Kidney capillary endothelial cell (primary cell): Measurements from ENCODE around the gene UNC13C.
"Not testable (repeated sequence)": the region's sequence is repeated elsewhere in the genome, so short reads cannot be mapped to it uniquely, and the experiment has no call there.

Source experiments
- DNase-seq: peaks from one replicate; pipeline ENCODE4 v3.0.0-alpha.2; 2018; ENCODE audit warnings: low spot score

UNC13C gene

DNA sequence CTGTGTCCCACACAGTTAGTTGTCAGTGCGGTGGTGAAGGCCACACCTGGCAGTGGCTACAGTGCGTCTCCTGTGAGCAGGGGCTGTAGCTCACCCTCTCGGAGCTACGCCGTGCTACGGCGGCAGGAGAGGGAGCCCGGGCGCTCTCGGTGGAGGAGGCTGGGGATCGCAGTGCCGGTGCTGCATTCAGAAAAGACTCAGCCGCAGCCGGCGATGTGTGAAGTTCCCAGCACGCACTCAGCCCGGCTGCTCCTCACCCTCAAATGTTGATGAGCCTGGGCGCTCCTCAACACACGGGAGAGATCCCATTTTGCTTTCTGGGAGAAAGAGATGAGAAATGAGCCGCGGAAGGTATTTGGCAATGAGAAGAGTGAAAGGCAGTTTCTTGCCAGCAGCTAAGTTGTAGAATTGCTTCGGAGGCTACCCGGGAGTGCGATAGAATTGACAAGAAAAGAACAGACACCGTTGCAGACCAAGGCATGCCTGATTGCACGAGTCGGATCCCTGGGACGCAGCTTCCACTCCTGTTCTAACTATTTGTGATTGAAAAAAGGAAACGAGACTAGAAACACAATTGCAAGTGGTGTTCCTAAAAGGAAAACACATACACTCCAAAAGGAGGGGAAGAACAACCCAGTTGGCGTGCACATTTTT, at the start of gene UNC13C:
TSS of gene UNC13C (plus strand) at position 189 of the 654 bp plus-strand sequence. CDS start 34,463 bp downstream, outside the sequence.
- DNase-seq, result no peak

DNA sequence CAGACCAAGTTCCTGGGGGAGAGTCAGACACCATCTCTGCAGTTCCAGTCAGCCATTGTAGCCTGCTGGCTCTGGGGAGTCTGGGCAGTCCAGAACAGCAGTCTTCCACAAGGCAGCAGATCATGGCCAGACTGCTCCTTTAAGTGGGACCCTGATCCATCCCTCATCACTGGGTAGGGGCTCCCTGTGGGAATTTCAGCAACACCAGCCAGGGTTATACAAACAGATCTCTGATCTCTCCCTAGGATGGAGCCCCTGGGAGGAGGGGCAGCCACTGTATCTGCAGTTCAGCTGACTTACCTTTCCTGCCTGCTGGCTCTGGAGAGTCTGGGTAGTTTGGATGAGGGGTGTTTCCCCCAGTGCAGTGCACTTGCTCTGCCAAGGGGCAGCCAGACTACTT, 42.1 kb upstream of the UNC13C start:
- no peak for DNase-seq

DNA sequence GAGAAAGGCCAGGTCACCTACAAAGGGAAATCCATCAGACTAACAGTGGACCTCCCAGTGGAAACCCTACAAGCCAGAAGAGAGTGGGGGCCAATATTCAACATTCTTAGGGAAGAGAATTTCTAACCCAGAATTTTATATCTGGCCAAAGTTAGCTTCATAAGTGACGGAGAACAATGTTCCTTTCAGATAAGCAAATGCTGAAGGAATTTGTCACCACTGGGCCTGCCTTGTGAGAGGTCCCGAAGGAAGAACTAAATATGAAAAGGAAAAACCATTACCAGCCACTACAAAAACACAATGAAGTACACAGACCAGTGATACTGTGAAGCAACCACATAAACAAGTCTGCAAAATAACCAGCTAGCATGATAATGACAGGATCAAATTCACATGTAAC, 40.6 kb upstream of the UNC13C start:
- not testable (repeated sequence) for DNase-seq

DNA sequence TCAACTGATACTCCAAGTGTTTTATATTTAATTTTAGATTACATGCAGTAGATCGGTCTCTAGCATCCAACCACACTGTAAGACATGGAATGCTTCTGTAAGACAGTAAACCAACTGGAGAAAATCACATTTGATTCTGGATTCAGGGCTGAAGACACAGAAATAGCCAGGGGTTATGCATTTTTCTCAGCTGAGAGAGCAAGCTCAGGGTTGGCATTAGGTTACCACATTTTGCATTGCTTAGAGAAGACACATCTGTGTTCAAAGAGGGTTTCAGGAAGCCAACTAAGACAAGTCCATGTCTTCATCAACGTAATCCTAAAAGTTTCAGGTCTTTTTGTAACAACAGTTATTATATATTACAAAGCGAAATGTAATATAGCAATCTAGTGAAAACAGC, 27.7 kb upstream of the UNC13C start:
- DNase-seq, result no peak

DNA sequence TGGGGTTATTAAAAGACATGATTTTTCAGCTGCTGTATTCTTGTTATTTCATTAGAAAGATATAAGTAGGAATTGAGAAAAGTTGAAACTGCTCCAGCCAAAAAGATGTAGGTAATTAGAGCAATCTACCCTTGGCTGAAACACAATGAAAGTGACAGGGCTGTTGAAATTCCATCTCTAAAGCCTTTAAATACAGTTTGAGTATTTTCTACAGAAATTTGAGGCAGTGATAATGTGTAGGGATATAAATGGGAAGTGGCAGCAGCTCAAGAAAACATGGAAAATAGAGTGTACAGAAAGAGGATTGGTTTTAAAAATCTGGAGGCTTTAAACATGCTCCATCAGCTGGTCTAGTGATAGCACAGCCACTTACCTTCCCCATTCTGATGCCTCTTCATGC, 22.8 kb upstream of the UNC13C start:
- DNase-seq, result no peak

DNA sequence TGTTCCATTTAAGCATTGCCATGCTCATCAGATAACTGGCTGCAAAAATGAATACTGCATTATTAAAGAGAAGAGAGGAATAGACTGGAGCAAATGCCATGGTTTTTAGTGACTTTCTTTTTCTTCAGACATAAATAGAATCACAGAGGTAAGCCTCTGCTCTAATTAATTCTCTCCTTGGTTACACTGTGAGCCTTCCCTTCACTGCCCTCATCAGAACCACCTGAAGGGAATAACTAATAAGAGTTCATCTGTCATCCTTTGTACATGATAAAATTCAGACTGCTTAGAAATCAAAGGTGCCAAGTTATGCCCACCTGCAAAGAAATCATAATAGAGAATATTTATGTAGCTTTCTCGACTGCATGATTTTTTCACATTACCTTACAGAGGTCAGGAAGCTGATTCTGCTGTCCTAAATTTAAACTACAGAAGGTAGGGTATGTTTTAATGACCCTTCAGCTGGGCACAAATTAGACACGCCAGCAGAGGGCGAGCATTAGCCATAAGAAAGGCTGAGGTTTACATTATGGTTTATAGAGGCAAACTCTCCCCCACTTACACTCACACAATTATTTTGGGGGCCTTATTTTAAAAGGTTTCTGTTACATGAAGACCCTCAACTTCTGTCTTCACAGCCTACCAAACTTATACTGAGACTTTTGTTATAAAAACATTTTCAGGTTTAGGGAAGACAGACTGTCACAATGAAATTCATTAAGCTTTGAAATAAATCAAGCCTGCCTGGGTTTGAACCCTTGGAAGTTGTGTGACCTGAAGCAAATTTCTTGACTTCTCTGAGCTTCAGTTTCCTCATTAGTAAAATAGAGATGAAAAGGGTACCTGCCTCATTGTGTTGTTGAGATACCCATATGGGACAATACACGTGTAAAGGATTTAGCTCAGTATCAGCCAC, 15.3 kb upstream of the UNC13C start:
- no peak for DNase-seq

DNA sequence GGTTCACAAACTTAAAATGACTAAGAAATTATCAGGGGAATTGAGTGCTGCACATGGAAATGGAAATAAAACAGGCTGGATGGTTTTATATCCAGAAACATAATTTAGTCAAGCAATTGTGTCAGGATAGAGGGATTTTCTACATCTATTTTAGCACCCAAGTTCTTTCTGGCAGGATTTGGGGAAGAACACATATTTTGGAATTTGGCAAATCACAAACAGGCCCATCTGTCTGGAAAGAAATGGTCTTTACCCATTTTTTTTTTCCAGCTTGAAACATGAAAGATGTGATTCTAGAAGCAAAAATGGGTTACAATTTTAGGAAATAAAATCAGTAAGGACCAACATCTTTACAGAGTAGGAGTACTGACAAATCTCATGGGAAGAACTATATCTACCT, 14.4 kb upstream of the UNC13C start:
- DNase-seq, result no peak

DNA sequence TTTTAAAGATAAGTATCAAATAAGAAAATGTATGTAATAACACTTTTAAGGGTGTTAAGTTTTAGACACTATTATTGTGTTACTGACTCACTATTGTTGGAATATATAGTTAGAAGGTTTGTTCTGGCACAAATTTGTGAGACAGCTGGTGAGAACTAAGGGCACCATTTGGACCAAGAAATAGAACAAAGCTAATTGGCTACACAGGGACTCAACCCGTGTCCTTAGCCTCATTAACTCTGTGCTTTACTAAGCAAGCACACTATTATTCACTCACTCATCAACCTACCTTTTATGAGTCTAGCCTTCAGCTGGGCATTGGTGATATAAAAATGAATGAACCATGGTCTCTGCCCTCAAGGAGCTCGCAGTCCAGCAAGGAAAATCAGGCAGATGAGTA, 4.1 kb upstream of the UNC13C start:
- DNase-seq, result no peak

DNA sequence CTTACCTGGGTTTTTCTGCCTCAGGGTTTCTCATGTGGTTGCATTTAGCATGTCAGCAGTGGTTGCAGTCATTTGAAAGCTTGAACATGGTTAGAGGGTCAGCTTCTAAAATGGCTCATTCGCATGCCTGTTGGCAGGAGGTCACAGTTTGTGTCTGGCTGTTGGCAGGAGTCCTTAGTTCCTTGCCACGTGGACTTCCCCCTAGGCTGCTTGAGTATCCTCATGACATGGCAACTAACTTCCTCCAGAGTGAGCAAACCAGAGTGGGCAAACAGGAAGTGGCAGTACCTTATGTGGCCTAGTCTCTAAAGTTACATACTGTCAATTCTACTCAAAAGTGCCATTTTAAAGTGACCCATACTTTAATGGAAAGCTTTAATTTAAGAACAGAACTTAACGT, 3.4 kb upstream of the UNC13C start:
- DNase-seq, result no peak

DNA sequence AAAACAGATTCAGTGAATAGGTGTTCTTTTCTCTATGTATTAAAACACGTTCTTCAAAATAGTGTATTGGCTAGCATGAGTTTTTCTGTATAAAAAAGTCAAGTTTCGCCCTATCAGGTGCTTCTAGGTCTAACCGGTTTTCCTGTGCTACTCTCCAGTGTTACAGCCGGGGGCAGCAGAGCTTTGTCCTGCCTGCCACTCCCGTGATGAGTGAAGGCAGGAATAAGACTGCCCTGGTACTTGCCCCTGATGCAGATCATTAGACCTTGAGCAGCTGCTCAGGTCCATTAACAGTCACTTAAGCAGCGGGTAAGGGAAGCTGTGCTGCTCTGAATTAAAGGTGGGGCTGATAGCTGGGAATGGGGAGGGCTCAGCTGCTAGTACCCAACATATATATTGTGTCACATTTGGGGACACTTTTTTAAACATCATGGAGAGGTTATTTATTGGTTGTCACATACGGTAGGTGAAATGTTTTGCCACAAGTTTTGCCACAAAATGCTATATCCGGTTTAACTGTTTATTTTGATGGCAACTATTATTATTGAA, 1.3 kb upstream of the UNC13C start:
- no peak for DNase-seq

DNA sequence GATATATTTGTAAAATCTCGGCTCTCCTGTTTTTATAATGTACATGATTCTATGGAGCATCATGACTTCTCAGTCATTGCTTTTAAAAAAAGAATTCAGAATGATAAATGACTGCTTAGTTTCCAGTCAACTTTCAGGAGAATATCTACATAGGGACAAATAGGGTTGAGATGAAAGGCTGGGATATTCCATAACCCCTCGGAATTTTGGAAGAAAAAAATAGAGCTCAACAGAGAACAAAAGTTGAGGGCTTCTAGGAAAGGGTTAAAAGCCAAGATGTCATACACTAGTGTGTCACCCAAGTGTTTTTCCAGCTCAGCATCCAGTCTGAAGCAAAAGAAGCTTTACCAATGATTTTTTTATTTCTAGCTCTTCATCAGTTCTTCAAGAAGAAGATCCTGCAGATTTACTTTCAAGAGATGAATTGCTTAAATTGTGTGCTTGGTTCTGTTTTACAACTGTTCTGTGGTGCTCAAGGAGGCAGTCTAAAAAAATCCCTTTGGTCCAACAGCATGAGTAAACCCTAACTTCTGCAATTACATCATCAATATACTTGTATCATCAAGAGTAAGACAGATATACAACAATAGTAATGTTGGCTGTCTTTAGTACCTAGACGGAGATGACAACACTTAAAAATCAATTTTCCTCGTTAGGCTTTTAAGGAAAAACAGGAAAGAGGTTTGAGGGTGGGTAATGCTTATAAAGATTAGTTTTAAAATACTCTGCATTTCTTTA, 979 bp downstream of the UNC13C start:
- DNase-seq, result no peak

DNA sequence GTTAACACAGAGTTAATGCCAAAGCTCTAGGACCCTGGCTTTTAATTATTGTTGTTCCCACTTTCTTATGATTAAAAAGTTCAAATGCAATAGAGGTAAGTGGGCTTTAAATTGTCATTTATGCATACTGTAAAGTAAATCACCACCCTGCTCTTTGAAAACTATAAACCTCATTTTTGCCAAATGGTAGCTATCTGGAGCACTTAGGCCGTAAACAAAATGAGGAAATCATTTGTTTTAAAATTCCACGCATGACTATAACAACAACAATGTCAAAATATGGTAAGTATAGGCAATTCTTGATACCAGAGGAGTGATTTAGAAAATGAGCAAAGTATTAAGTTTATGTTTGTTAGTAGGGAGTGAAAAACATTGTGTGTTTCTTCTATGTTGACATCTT, 1.8 kb downstream of the UNC13C start:
- no peak for DNase-seq

DNA sequence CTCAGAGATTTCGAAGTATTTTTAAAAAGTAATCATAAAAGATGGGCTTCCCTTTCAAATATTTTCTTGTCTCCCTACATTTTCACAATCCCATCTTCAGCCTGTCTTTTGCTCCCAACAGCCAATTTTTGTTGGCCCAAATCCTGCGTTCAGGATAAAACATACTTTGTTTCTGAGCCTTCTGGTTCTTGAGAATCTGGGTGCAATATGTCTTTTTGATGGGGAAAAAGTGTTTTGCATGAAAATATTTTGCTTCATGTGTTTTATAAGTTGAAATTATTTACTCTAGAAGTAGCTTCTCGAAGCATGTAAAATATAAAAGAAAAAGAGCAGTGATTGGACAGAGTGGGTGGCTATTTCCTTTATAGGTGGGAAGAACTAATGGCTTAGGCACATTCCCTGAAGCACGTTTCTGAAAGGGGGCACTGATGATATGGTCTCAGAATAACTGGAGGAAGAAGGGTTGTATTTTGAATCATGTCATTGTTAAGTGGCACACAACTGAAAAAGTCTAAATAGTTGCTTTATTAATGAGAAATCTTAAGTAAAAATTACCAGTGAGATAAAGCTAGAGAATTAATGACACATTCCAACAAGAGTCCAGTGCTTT, 3.9 kb downstream of the UNC13C start:
- no peak for DNase-seq

DNA sequence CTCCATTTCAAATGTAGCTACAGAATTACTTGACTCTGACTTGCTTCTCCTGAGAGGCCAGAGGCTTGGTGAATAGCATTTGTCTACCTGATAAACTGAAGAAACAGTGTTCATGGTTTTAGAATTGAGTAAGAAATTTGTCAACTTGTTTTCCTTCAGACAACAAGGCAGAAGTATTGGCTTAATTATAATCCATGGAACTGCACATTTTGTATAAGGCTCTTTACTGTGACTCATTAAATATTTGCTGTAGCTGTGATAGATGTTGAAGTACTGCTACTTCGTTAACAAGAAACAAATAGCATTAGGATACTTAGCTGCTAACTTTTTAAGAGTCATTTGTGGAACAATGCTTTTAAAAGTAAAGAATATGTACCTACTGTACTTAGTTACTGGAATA, 4.6 kb downstream of the UNC13C start:
- DNase-seq, result no peak

DNA sequence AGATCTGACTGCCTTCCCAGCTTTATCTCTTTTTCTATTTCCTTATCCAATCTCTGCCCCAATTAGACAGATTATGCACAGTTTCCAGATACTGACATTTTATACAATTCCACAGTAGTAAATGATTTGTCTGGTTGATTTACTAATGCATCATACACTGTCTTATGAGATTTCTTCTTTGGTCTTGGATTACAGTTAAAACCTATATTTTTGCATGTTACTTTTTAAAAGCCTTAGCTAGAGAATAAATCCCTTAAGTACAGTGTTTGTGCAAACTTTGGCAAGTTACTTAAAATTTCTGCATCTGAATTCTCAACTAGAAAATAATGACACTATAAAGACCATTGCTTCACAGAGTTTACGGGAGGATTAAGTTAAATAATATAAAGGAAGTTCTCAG, 6.0 kb downstream of the UNC13C start:
- DNase-seq, result no peak

DNA sequence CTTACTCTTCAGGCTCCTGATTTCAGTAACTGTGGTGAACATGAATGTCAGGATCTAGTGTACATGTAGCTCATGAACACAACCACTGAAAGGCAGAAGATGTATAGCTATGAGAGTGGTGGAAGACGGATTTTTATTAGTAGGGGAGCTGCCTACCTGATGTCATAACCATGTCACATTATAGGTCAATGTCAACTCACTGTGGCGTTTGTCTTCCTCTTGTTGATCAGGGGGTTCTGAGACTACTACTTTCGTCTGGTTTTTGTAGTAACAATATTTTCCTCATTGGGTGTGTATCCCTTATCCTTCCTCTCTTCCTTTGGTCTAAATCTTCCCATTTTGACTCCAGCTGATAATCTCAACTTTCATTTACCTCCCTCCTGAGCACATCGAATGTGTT, 7.3 kb downstream of the UNC13C start:
- DNase-seq, result no peak

DNA sequence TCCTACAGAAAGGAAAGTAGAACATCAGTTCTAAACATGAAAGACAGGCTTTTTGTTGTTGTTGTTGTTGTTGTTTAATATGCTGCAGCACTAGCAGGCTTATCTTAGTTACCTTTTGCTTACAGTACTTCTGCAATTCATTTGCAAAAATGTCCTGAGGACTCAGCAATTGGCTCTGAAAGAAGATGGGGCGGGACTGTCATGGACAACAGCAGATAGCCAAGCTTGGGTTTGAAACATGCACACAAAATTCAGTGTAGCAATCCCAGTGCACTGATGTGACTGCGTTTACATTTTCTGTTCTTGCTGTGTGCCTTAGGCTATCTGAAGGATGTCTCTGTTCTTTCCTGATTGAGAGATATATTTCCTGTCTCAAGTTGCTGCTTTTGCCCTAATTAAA, 9.2 kb downstream of the UNC13C start:
- DNase-seq, result no peak

DNA sequence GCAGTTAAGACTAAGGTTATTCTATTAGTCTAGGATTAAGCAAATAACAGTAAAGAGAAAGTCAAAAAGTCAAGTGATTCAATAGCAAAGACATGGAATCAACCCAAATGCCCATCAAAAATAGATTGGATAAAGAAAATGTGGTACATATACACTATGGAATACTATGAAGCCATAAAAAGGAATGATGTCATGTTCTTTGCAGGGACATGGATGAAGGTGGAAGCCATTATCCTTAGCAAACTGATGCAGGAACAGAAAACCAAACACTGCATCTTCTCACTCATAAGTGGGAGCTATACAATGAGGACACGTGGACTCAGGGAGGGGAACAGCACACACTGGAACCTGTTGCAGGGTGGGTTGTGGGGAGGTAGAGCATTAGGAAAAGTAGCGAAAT, 29.0 kb downstream of the UNC13C start:
- DNase-seq, result no peak

DNA sequence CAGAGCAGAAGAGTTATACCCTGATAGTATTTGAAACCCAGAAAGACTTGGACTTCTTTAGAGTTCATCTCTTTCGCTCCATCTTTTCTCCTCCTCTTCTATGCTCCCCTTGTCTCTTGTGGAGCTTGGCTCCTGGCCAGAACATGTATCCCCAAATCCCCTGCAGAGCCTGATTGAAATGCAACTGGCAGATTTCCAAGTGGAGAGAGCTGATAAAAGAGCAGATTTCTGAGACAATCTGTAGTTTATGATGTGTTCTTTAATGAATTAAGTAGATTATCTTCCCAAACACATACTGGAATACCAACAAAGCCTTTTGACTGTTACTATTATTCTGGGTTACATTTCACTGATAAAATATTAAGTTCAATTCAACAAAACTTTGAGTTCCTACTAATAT, 33.4 kb downstream of the UNC13C start:
- DNase-seq, result no peak

DNA sequence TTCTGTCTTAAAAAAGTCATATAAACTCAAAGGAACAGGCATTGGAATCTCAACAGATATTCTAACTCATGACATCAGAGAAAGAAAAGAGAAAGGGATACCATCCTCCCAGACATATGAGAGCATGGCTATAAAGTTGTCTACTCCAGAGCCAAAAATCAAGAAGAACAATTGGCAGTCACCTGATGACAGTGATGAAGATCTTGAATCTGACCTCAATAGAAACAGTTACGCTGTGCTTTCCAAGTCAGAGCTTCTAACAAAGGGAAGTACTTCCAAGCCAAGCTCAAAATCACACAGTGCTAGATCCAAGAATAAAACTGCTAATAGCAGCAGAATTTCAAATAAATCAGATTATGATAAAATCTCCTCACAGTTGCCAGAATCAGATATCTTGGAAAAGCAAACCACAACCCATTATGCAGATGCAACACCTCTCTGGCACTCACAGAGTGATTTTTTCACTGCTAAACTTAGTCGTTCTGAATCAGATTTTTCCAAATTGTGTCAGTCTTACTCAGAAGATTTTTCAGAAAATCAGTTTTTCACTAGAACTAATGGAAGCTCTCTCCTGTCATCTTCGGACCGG, 35.9 kb downstream of the UNC13C start:
- no peak for DNase-seq

DNA sequence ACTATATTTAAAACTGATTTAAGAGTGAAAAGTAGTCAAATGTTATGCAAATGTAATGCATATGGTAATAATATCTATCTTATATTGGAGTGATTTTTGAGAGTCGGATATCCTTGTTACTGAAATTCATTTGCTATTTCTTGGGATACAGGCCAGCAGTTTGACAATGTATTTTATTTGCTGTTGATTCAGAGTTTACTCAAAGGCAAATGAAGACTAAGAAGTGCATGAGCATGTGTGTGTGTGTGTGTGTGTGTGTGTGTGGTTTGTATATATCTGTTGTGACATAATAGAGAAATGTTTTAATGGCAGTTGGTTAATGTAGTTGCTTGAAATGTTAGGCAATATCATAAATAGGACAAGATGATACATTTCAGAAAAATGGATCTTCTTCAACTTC, 39.0 kb downstream of the UNC13C start:
- DNase-seq, result no peak

DNA sequence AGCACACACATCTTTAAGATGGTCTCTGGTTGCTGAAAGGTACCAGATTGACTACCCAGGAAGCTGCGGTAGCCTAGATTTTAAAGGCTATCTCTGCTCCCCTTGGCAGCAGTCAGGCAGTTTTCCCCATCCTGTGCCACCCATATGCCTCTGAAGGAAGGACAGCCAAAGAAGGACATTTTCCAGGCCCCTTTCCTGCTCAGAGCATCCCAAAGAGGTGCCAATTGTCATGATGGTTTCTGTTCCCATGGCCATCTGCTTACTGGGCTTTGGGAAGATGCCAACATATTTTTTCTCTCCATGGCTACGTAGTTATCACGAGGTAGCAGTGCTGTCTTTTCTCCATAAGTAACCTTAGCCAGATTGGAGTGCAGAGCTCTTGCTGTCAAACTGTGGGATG, 39.7 kb downstream of the UNC13C start:
- no peak for DNase-seq
